Gastroesophageal sphincter (tissue), 3 donors: ENCODE data around the gene VSTM2L.

Experiments used
- EP300 ChIP-seq: sonication (generic); formaldehyde crosslinking; IDR thresholded peaks from one replicate; pipeline ENCODE4 v1.6.1; 2017; ENCODE audit warnings: antibody characterized with exemption, mild to moderate bottlenecking
- TF ChIP-seq, protein P1 (sequence below), 4 experiments: fragments of 200-600 bp in 2 of 4; fragments of 450-650 bp in 2 of 4; sonication (generic) in 1 of 4; IDR thresholded peaks; one replicate each; pipeline ENCODE4 v1.5.1; 2017 to 2019; ENCODE audit warnings: antibody characterized with exemption in 4 of 4, mild to moderate bottlenecking in 2 of 4, moderate library complexity in 2 of 4

DNA sequence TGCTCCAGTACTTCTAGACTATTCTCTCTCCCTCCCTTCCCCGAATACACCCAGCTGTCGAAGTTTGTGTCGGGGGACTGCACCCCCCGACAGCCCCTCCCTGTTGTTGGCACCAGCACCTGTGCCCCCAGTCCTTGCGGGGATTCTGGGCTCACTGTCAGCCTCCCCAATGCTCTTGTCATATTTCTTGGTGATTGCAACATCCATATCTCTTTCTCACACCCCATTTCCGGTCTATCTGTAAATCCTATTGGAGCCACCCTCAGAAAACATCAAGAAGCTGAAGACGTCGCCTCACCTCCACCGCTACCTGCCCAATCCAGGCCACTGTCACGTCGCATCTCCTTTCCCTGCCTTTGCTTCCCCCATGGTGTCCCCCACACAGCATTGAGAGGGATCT, 32.6 kb upstream of the VSTM2L start:
- TF ChIP-seq, protein P1, sequence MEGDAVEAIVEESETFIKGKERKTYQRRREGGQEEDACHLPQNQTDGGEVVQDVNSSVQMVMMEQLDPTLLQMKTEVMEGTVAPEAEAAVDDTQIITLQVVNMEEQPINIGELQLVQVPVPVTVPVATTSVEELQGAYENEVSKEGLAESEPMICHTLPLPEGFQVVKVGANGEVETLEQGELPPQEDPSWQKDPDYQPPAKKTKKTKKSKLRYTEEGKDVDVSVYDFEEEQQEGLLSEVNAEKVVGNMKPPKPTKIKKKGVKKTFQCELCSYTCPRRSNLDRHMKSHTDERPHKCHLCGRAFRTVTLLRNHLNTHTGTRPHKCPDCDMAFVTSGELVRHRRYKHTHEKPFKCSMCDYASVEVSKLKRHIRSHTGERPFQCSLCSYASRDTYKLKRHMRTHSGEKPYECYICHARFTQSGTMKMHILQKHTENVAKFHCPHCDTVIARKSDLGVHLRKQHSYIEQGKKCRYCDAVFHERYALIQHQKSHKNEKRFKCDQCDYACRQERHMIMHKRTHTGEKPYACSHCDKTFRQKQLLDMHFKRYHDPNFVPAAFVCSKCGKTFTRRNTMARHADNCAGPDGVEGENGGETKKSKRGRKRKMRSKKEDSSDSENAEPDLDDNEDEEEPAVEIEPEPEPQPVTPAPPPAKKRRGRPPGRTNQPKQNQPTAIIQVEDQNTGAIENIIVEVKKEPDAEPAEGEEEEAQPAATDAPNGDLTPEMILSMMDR (IDR thresholded peaks at IDR 0.05) = no peak
- TF ChIP-seq EP300 = no peak
